SH-SY5Y (cell line): ENCODE results near the gene ECE1.

Experiments used
- GATA2 ChIP-seq: IDR thresholded peaks from 2 replicates; pipeline ENCODE4 v1.6.1; 2011; ENCODE audit warnings: mild to moderate bottlenecking, low read depth, low read length
- GATA3 ChIP-seq: IDR thresholded peaks from 2 replicates; pipeline ENCODE4 v1.6.1; 2011; ENCODE audit warnings: low read depth, mild to moderate bottlenecking, low read length, moderate library complexity

DNA sequence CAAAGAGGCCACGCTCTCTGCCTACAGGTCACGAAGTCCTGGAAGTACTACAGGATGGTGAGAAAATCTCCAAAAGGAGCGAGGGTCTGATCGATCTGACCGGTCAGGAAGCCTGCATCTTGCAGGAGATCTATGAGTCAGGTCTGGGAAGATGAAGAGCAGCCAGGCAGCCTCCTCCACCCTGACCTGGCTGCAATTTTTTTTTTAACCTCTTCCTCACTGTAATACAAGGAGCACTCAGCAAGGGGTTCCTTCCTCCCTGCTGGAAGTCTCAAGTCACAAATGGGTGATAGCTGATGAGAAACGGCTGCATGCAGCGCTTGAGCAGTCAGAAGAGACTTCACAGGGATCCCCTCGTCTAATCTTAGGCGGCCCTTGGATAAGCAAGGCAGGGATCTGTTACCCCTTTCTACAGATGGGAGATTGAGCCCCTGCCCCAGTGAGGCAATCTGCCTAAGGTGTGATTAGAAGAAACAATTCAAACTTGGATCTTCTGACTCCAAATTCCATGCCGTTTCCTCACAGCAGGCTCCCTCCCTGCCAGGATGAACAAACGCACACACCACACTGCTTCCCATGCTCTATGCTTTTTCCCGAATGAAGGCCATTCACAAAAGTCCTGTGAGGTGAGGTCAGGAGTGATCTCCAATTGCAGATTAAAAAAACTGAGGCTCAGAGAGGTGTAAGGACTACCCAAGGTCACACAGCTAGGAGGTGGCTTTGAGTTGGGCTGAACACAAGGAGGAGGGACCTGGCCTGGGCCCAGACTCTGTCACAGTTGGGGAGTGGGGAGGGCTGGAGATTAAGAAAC is 48.3 kb downstream of the ECE1 start:
- no peak for TF ChIP-seq GATA2
- no peak for TF ChIP-seq GATA3
